Neural progenitor cell (in vitro differentiated cells): ENCODE results near the gene RPRM. TPM values are rescaled to one million over a fixed set of nuclear protein-coding genes. Genes with fewer than 3 reads are reported as not detected.

Experiments used
- DNase-seq: peaks from one replicate; pipeline ENCODE4 v3.0.0-alpha.2; 2016; ENCODE audit warnings: low spot score
- H2AFZ ChIP-seq: fragments of 200-600 bp; sonication (generic); replicated peaks from 2 replicates; pipeline ENCODE4 v1.6.1; 2016; ENCODE audit warnings: antibody characterized with exemption
- H3F3A ChIP-seq: fragments of 200-600 bp; sonication (generic); 2 replicates; pipeline ENCODE4 v1.6.1; 2016; ENCODE audit warnings: antibody characterized with exemption, low read depth
- H3K27ac ChIP-seq: fragments of 200-600 bp; sonication (generic); 2 replicates; pipeline ENCODE4 v1.5.1; 2016; ENCODE audit warnings: mild to moderate bottlenecking
- H3K27me3 ChIP-seq: fragments of 200-600 bp; sonication (generic); 2 replicates; pipeline ENCODE4 v1.6.1; 2016; ENCODE audit warnings: mild to moderate bottlenecking, moderate library complexity
- H3K36me3 ChIP-seq: fragments of 200-600 bp; sonication (generic); 2 replicates; pipeline ENCODE4 v1.5.1; 2016
- H3K4me1 ChIP-seq: fragments of 200-600 bp; sonication (generic); 2 replicates; pipeline ENCODE4 v1.6.1; 2016; ENCODE audit warnings: mixed run types
- H3K4me2 ChIP-seq: fragments of 200-600 bp; sonication (generic); 2 replicates; pipeline ENCODE4 v1.6.1; 2016
- H3K4me3 ChIP-seq: fragments of 200-600 bp; sonication (generic); 2 replicates; pipeline ENCODE4 v1.5.1; 2016
- H3K79me2 ChIP-seq: fragments of 200-600 bp; sonication (generic); 2 replicates; pipeline ENCODE4 v1.6.1; 2016; ENCODE audit warnings: low read depth
- H3K9ac ChIP-seq: fragments of 200-600 bp; sonication (generic); 2 replicates; pipeline ENCODE4 v1.6.1; 2016
- H3K9me3 ChIP-seq: fragments of 200-600 bp; sonication (generic); 2 replicates; pipeline ENCODE4 v1.5.1; 2016; ENCODE audit warnings: low read depth
- H4K20me1 ChIP-seq: fragments of 200-600 bp; sonication (generic); 2 replicates; pipeline ENCODE4 v1.6.1; 2016; ENCODE audit warnings: low read depth
- H3K27ac Mint-ChIP-seq: 3 replicates; pipeline ENCODE4 v1.8.0; 2021; ENCODE audit warnings: mixed read lengths
- H3K27me3 Mint-ChIP-seq: 2 replicates; pipeline ENCODE4 v1.8.0; 2022; ENCODE audit warnings: low read depth, mild to moderate bottlenecking, inconsistent platforms, moderate library complexity, mixed read lengths; ENCODE audit not compliant: insufficient read depth
- H3K36me3 Mint-ChIP-seq: 3 replicates; pipeline ENCODE4 v1.8.0; 2021; ENCODE audit warnings: mixed read lengths
- H3K4me1 Mint-ChIP-seq: 3 replicates; pipeline ENCODE4 v1.8.0; 2021; ENCODE audit warnings: mixed read lengths
- H3K4me3 Mint-ChIP-seq: 3 replicates; pipeline ENCODE4 v1.8.0; 2021; ENCODE audit warnings: mild to moderate bottlenecking, moderate library complexity, mixed read lengths
- H3K9me3 Mint-ChIP-seq: 3 replicates; pipeline ENCODE4 v1.8.0; 2020; ENCODE audit warnings: mixed read lengths
- CTCF ChIP-seq: fragments of 200-600 bp; sonication (generic); IDR thresholded peaks from 2 replicates; pipeline ENCODE4 v1.5.1; 2017; ENCODE audit warnings: antibody characterized with exemption, mild to moderate bottlenecking
- EZH2 ChIP-seq: fragments of 200-600 bp; sonication (generic); IDR thresholded peaks from 2 replicates; pipeline ENCODE4 v1.6.1; 2017; ENCODE audit warnings: antibody characterized with exemption, mild to moderate bottlenecking, moderate library complexity
- EZH2phosphoT487 ChIP-seq: fragments of 200-600 bp; sonication (generic); IDR thresholded peaks from 2 replicates; pipeline ENCODE4 v1.6.1; 2017; ENCODE audit warnings: antibody characterized with exemption
- total RNA-seq: library from RNA; depleted of rRNA; stranded (reverse); fragments of >200 nt; gene quantifications from 2 replicates; pipeline ENCODE4 v1.2.3, GENCODE V29; 2015; ENCODE audit warnings: low replicate concordance

RPRM gene
- total RNA-seq, 1 donor from 2014 or later, result 0.51 TPM

- Histone ChIP-seq H3K4me3 (no peak overlapping the region), H3K27me3 (no peaks in the 10 kb centered on the region), H3K27ac (no peak overlapping the region), H4K20me1 (no peaks in the 10 kb centered on the region), H3F3A (no peaks in the 10 kb centered on the region), H3K36me3 (no peaks in the 10 kb centered on the region), H3K4me1 (peaks cover 7% of the 10 kb centered on the region), H3K79me2 (no peaks in the 10 kb centered on the region), H3K9me3 (no peaks in the 10 kb centered on the region), H3K9ac (no peak overlapping the region), H3K4me2 (no peak overlapping the region), H2AFZ (no peak overlapping the region)
- Mint-ChIP-seq H3K9me3 (no peaks in the 10 kb centered on the region), H3K36me3 (no peaks in the 10 kb centered on the region), H3K4me3 (no peak overlapping the region), H3K27me3 (no peaks in the 10 kb centered on the region), H3K4me1 (no peaks in the 10 kb centered on the region), H3K27ac (no peak overlapping the region)
- DNase-seq, result no peak
- no peak for TF ChIP-seq EZH2phosphoT487
- TF ChIP-seq EZH2, result no peak
- TF ChIP-seq CTCF, result no peak
Observed at GRCh38 chr2:153497938-153498629, 19.5 kb upstream of the RPRM start.

- no peak overlapping the region for H3K9ac ChIP-seq
- H3K4me3 ChIP-seq, result no peak overlapping the region
- no peak for DNase-seq
- no peak overlapping the region for H3K4me3 Mint-ChIP-seq
- no peak overlapping the region for H3K27ac Mint-ChIP-seq
- H3K9me3 Mint-ChIP-seq, result no peaks in the 10 kb centered on the region
- H3K27ac ChIP-seq, result no peak overlapping the region
- H3K36me3 ChIP-seq, result no peaks in the 10 kb centered on the region
- no peak overlapping the region for H2AFZ ChIP-seq
- no peaks in the 10 kb centered on the region for H3K27me3 ChIP-seq
- H3K27me3 Mint-ChIP-seq, result no peaks in the 10 kb centered on the region
- H3K4me2 ChIP-seq, result no peak overlapping the region
- no peaks in the 10 kb centered on the region for H4K20me1 ChIP-seq
- H3K79me2 ChIP-seq, result no peaks in the 10 kb centered on the region
- no peaks in the 10 kb centered on the region for H3K36me3 Mint-ChIP-seq
- TF ChIP-seq EZH2phosphoT487 (no peak), CTCF (no peak), EZH2 (no peak)
- no peaks in the 10 kb centered on the region for H3K9me3 ChIP-seq
- H3K4me1 Mint-ChIP-seq, result no peaks in the 10 kb centered on the region
- H3F3A ChIP-seq, result no peaks in the 10 kb centered on the region
- H3K4me1 ChIP-seq, result no peaks in the 10 kb centered on the region
Observed at GRCh38 chr2:153495725-153496124, 17.2 kb upstream of the RPRM start.

- peak; percentile 16 for DNase-seq
- Histone ChIP-seq H3K4me1 (peaks cover 18% of the 10 kb centered on the region), H3F3A (no peaks in the 10 kb centered on the region), H3K27ac (no peak overlapping the region), H3K4me2 (peak overlapping the region; percentile 5), H3K9ac (no peak overlapping the region), H2AFZ (no peak overlapping the region), H3K36me3 (no peaks in the 10 kb centered on the region), H3K79me2 (no peaks in the 10 kb centered on the region), H4K20me1 (no peaks in the 10 kb centered on the region), H3K27me3 (no peaks in the 10 kb centered on the region), H3K4me3 (no peak overlapping the region), H3K9me3 (no peaks in the 10 kb centered on the region)
- TF ChIP-seq EZH2 (no peak), CTCF (no peak), EZH2phosphoT487 (no peak)
- peak overlapping the region; percentile 25 for H3K27ac Mint-ChIP-seq
- peak overlapping the region; percentile 58 for H3K4me3 Mint-ChIP-seq
- H3K27me3 Mint-ChIP-seq, result no peaks in the 10 kb centered on the region
- H3K4me1 Mint-ChIP-seq, result peaks cover 35% of the 10 kb centered on the region
- H3K9me3 Mint-ChIP-seq, result no peaks in the 10 kb centered on the region
- H3K36me3 Mint-ChIP-seq, result no peaks in the 10 kb centered on the region
Observed at GRCh38 chr2:153488072-153488471, 9.5 kb upstream of the RPRM start.
